Activated CD8-positive, alpha-beta T cell treated with anti-CD3 and anti-CD28 coated beads for 36 hours (primary cell): ENCODE results near the gene KCND3. TPM values are rescaled to one million over a fixed set of nuclear protein-coding genes. Genes with fewer than 3 reads are reported as not detected.

ENCODE experiments used
- ATAC-seq: fragments of 200-7000 bp; cut with Tn5 transposase; one replicate; pipeline ENCODE4 v1.10.0; 2021; ENCODE audit warnings: mild to moderate bottlenecking, moderate library complexity
- CTCF ChIA-PET: fragments of 350-600 bp; sonication (Branson Sonifier 250); formaldehyde crosslinking; loops from one replicate; lab custom pipeline; 2021; ENCODE audit warnings: antibody characterized with exemption; lab: Charles Lee
- POLR2A ChIA-PET: fragments of 350-600 bp; sonication (Branson Sonifier 250); formaldehyde crosslinking; loops from one replicate; lab custom pipeline; 2021; ENCODE audit warnings: antibody characterized with exemption; lab: Charles Lee
- DNase-seq: peaks from one replicate; pipeline ENCODE4 v3.0.0-alpha.2; 2020
- H3K27ac Mint-ChIP-seq: one replicate; pipeline ENCODE4 v1.8.0; 2021; ENCODE audit warnings: mild to moderate bottlenecking, mixed read lengths
- H3K27me3 Mint-ChIP-seq: one replicate; pipeline ENCODE4 v1.8.0; 2021; ENCODE audit warnings: mixed read lengths
- H3K36me3 Mint-ChIP-seq: one replicate; pipeline ENCODE4 v1.8.0; 2021; ENCODE audit warnings: low read depth, mixed read lengths
- H3K4me1 Mint-ChIP-seq: one replicate; pipeline ENCODE4 v1.8.0; 2021; ENCODE audit warnings: low read depth, mixed read lengths
- H3K4me3 Mint-ChIP-seq: one replicate; pipeline ENCODE4 v1.8.0; 2021; ENCODE audit warnings: mild to moderate bottlenecking, moderate library complexity, mixed read lengths
- H3K9me3 Mint-ChIP-seq: one replicate; pipeline ENCODE4 v1.8.0; 2021; ENCODE audit warnings: mixed read lengths
- intact Hi-C: fragments of 100-400 bp; cut with micrococcal nuclease; formaldehyde crosslinking; loops from one replicate; pipeline ENCODE4 v1.10.0; 2022
- total RNA-seq, 2 experiments: library from RNA; stranded (reverse); gene quantifications; one replicate each; pipeline ENCODE4 v1.2.3, GENCODE V29; 2021
- TF ChIP-seq, protein P1 (sequence below): fragments of 200-600 bp; IDR thresholded peaks from one replicate; pipeline ENCODE4 v1.8.0; 2022; ENCODE audit warnings: antibody characterized with exemption, mild to moderate bottlenecking

The KCND3 gene
- total RNA-seq, 2 experiments from 2014 or later: not detected

DNA sequence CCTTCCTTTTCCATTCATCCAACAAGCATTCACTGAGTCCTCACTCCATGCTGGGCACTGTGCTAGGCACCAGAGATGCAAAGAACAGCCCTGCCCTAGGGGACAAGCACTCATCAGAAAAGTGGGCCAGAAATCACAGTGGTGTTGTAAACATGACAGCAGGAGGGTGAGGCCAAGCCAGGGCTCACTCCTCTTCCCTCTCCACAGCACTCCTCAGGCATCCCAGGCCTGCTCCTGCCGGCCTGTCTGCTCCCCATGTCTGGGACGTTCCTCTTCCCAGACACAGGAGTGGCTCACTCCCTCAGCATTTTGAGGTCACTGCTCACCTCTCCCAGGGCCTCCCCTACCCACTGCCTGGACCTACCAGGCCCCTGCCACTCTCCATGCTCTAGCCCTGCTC is 61.8 kb downstream of the KCND3 start:
- Mint-ChIP-seq H3K36me3 (no peaks in the 10 kb centered on the region), H3K4me1 (no peaks in the 10 kb centered on the region), H3K4me3 (no peak overlapping the region), H3K27ac (no peak overlapping the region), H3K9me3 (no peaks in the 10 kb centered on the region), H3K27me3 (peaks cover 3% of the 10 kb centered on the region)
- POLR2A ChIA-PET: no interaction called here
- intact Hi-C loops: no loop called here
- TF ChIP-seq, protein P1, sequence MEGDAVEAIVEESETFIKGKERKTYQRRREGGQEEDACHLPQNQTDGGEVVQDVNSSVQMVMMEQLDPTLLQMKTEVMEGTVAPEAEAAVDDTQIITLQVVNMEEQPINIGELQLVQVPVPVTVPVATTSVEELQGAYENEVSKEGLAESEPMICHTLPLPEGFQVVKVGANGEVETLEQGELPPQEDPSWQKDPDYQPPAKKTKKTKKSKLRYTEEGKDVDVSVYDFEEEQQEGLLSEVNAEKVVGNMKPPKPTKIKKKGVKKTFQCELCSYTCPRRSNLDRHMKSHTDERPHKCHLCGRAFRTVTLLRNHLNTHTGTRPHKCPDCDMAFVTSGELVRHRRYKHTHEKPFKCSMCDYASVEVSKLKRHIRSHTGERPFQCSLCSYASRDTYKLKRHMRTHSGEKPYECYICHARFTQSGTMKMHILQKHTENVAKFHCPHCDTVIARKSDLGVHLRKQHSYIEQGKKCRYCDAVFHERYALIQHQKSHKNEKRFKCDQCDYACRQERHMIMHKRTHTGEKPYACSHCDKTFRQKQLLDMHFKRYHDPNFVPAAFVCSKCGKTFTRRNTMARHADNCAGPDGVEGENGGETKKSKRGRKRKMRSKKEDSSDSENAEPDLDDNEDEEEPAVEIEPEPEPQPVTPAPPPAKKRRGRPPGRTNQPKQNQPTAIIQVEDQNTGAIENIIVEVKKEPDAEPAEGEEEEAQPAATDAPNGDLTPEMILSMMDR: no peak
- no peak for DNase-seq
- CTCF ChIA-PET: no interaction called here
- no peak for ATAC-seq

DNA sequence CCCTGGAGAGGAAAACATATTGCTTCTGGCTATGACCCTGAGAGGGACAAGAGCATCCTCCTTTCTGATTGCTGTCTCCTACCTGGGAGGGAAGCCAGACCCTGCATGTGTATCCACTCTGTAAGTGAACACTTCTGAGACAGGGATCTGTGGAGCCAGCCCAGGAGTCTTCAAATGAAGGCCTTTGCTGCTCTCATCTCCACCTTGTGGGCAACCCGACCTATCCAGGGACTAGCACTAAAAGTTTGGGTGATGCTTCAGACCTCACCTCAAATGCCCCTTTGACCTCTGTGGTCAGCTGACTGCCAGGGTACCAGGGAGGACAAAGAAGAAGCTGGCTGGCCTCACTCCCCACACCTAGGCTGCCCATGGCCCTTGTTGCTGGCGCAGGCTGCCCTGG is 64.7 kb downstream of the KCND3 start:
- DNase-seq (no peak), ATAC-seq (no peak)
- Mint-ChIP-seq H3K4me3 (no peak overlapping the region), H3K4me1 (no peaks in the 10 kb centered on the region), H3K27me3 (peaks cover 8% of the 10 kb centered on the region), H3K27ac (no peak overlapping the region), H3K9me3 (no peaks in the 10 kb centered on the region), H3K36me3 (no peaks in the 10 kb centered on the region)
- intact Hi-C loops: no loop called here
- CTCF ChIA-PET: no interaction called here
- POLR2A ChIA-PET: no interaction called here
- TF ChIP-seq, protein P1: no peak

GRCh38 chr1:111923766-111924165 is 65.7 kb downstream of the KCND3 start:
- no peaks in the 10 kb centered on the region for H3K36me3 Mint-ChIP-seq
- ChIA-PET CTCF (no interaction called here), POLR2A (no interaction called here)
- intact Hi-C loops: no loop called here
- no peak overlapping the region for H3K27ac Mint-ChIP-seq
- no peak for ATAC-seq
- peaks cover 12% of the 10 kb centered on the region for H3K27me3 Mint-ChIP-seq
- DNase-seq: no peak
- H3K4me3 Mint-ChIP-seq: no peak overlapping the region
- TF ChIP-seq, protein P1: no peak
- H3K9me3 Mint-ChIP-seq: no peaks in the 10 kb centered on the region
- no peaks in the 10 kb centered on the region for H3K4me1 Mint-ChIP-seq

DNA sequence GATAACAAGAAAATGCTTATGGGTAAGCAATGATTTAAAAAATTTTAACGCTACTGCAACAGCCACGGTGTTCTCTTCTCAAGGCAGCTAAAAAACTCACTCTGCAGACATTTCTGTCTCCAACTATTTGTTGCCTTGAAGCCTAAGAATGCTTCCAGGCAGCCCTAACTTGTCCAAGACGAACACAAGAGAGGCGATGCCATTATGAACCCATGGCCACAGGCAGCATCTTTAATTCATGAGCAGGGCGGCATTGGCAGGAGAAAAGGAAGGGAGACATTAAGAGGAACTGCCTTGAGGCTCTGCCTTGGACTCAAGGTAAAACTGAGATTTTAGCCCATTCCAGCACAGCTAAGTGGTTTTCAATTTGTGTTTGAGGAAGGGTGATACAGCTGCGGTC is 67.5 kb downstream of the KCND3 start:
- Mint-ChIP-seq H3K36me3 (no peaks in the 10 kb centered on the region), H3K27ac (no peak overlapping the region), H3K4me3 (no peak overlapping the region), H3K27me3 (peaks cover 12% of the 10 kb centered on the region), H3K9me3 (no peaks in the 10 kb centered on the region), H3K4me1 (no peaks in the 10 kb centered on the region)
- TF ChIP-seq, protein P1: no peak
- CTCF ChIA-PET: no interaction called here
- DNase-seq: no peak
- POLR2A ChIA-PET: no interaction called here
- intact Hi-C loops: no loop called here
- ATAC-seq: no peak

DNA sequence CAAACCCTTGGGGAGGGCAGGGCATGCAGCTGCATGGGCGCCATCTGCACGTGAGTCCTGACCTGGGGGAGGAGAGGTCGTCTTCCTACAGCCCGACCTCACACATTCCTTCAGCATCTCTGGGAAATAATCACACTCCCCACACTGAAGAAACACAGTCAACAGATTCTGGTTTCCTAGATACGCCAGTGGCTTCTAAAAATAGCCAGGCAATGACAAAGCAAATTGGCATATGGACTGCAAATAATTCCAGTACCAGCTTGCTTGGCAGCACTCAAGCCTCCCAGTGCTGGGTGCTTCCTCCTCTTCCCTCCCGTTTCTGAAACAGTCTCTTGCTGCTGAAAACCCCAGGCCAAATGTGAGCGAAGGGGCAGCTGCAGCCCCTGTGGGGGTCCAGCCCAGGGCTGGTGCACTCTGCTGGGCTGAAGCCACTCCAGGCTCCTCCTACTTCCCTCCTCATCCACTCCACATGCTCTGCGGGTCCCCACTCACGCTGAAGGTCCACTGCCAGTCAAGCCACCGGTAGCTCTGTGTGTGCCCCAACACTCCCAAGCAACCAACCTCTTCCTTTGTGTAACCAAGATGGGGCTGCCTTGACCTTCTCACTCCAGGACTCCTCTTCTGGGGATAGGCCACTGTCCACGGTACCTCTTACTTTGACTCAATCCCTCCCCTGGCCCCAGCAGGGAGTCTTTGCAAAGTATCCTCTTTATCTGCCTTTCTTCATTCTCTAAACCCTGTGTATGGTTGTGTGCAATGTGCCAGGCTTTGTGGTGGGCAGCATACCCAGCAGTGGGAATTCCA is 69.0 kb downstream of the KCND3 start:
- intact Hi-C loops: no loop called here
- H3K9me3 Mint-ChIP-seq: no peaks in the 10 kb centered on the region
- H3K4me1 Mint-ChIP-seq: no peaks in the 10 kb centered on the region
- no peak for ATAC-seq
- H3K4me3 Mint-ChIP-seq: no peak overlapping the region
- H3K27me3 Mint-ChIP-seq: peaks cover 12% of the 10 kb centered on the region
- ChIA-PET POLR2A (no interaction called here), CTCF (no interaction called here)
- DNase-seq: no peak
- TF ChIP-seq, protein P1: no peak
- H3K36me3 Mint-ChIP-seq: no peaks in the 10 kb centered on the region
- H3K27ac Mint-ChIP-seq: no peak overlapping the region
